Gastroesophageal sphincter (tissue), 4 donors: ENCODE results near the gene HIVEP3. TPM values are rescaled to one million over a fixed set of nuclear protein-coding genes. Genes with fewer than 3 reads are reported as not detected.

ENCODE experiments used
- ATAC-seq: fragments of 150-250 bp; one replicate; pipeline ENCODE4 v1.9.1; 2016; ENCODE audit warnings: mild to moderate bottlenecking, moderate library complexity
- H3K27ac ChIP-seq, 4 donors: fragments of 200-600 bp; sonication (generic) in 3 of 4; 1 replicate in 3 of 4; 2 replicates in 1 of 4; pipeline ENCODE4 v1.5.1; 2016 to 2019
- H3K27me3 ChIP-seq: fragments of 200-600 bp; sonication (generic); one replicate; pipeline ENCODE4 v1.5.1; 2019
- H3K36me3 ChIP-seq, 2 donors: fragments of 200-600 bp; sonication (generic); one replicate each; pipeline ENCODE4 v1.5.1; 2019; ENCODE audit warnings: control low read depth in 1 of 2
- H3K4me1 ChIP-seq, 3 donors: fragments of 200-600 bp; sonication (generic); 1 replicate in 2 of 3; 2 replicates in 1 of 3; pipeline ENCODE4 v1.5.1; 2016 to 2019; ENCODE audit warnings: control low read depth in 2 of 3
- H3K4me3 ChIP-seq, 2 donors: fragments of 200-600 bp; sonication (generic); one replicate each; pipeline ENCODE4 v1.5.1; 2019; ENCODE audit warnings: mild to moderate bottlenecking in 1 of 2, moderate library complexity in 1 of 2
- H3K9me3 ChIP-seq, 3 donors: fragments of 200-600 bp; sonication (generic); one replicate each; pipeline ENCODE4 v1.5.1; 2017 to 2019; ENCODE audit warnings: control low read depth in 2 of 3
- EP300 ChIP-seq: sonication (generic); formaldehyde crosslinking; IDR thresholded peaks from one replicate; pipeline ENCODE4 v1.6.1; 2017; ENCODE audit warnings: antibody characterized with exemption, mild to moderate bottlenecking
- POLR2A ChIP-seq, 2 donors: fragments of 450-650 bp; IDR thresholded peaks; one replicate each; pipeline ENCODE4 v1.6.1; 2017; ENCODE audit warnings: antibody characterized with exemption in 2 of 2, mild to moderate bottlenecking in 2 of 2, moderate library complexity in 1 of 2
- POLR2AphosphoS5 ChIP-seq: sonication (generic); formaldehyde crosslinking; IDR thresholded peaks from one replicate; pipeline ENCODE4 v1.6.1; 2017; ENCODE audit warnings: antibody characterized with exemption
- WGBS, 2 donors: methylation state at CpG; one replicate each; pipeline ENCODE4 v1.1.5; 2018; ENCODE audit warnings: low coverage in 1 of 2; 5-methylcytosine and 5-hydroxymethylcytosine counted together
- total RNA-seq, 4 donors: library from RNA; depleted of rRNA; stranded (reverse); fragments of >200 nt; gene quantifications; one replicate each; pipeline ENCODE4 v1.1.0, GENCODE V29; 2016
- TF ChIP-seq, protein P1 (sequence below), 4 experiments: fragments of 200-600 bp in 2 of 4; fragments of 450-650 bp in 2 of 4; sonication (generic) in 1 of 4; IDR thresholded peaks; one replicate each; pipeline ENCODE4 v1.5.1; 2017 to 2019; ENCODE audit warnings: antibody characterized with exemption in 4 of 4, mild to moderate bottlenecking in 2 of 4, moderate library complexity in 2 of 4

HIVEP3 gene
- total RNA-seq, 4 donors from 2014 or later, result 1.9 to 3.8 (median 2.8) TPM

DNA sequence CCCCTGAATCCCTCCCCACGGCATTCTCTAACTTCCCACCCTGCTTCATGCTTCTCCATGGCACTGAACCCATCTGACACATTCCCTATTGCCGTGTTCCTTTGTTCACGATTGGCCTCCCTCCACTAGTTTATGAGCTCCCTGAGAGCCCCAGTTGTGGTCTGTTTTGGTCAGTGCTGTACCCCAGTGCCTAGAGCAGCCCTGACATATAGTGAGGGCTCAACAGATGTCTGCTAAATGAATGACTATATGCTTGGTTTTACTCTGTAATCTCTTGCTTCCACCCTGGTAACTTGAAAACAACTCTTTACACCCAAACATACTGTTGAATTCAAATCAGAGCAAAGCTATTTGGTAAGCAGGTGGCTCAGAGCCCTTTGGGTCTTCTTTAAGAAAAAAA, 263.1 kb downstream of the HIVEP3 start:
- TF ChIP-seq POLR2AphosphoS5, result no peak
- no peak for TF ChIP-seq EP300
- TF ChIP-seq POLR2A (IDR thresholded peaks at IDR 0.05), result no peak
- TF ChIP-seq, protein P1, sequence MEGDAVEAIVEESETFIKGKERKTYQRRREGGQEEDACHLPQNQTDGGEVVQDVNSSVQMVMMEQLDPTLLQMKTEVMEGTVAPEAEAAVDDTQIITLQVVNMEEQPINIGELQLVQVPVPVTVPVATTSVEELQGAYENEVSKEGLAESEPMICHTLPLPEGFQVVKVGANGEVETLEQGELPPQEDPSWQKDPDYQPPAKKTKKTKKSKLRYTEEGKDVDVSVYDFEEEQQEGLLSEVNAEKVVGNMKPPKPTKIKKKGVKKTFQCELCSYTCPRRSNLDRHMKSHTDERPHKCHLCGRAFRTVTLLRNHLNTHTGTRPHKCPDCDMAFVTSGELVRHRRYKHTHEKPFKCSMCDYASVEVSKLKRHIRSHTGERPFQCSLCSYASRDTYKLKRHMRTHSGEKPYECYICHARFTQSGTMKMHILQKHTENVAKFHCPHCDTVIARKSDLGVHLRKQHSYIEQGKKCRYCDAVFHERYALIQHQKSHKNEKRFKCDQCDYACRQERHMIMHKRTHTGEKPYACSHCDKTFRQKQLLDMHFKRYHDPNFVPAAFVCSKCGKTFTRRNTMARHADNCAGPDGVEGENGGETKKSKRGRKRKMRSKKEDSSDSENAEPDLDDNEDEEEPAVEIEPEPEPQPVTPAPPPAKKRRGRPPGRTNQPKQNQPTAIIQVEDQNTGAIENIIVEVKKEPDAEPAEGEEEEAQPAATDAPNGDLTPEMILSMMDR (IDR thresholded peaks at IDR 0.05), result no peak
- H3K27ac ChIP-seq, result no peak overlapping the region
- peaks cover 0 to 2% (median under 1%) of the 10 kb centered on the region in 3 donors for H3K4me1 ChIP-seq
- H3K36me3 ChIP-seq, result no peaks in the 10 kb centered on the region
- no peaks in the 10 kb centered on the region for H3K27me3 ChIP-seq
- no peak for ATAC-seq
- H3K4me3 ChIP-seq, result no peak overlapping the region
- WGBS, 2 donors, result 97 to 100% methylated on average over 2 to 3 of the region's 3 CpGs
- H3K9me3 ChIP-seq, result no peaks in the 10 kb centered on the region

DNA sequence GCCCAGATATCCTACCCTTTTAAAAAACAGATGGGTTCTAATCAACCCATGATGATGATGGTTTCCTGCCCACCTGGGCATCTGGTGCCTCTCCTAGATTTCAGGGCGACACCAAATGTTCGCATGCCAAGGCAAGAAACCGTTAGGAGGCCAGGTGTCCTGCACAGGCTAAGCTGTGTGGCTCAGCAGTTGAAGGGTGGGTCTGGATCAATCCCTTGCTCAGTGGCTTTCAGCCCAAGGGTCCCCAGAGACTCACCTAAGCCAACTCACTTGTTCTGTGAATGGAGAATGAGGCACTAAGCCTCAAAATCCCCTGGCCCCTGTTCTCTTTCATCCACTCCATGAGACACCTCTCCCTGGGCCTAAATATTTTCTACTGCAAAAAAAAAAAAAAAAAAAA, 265.1 kb downstream of the HIVEP3 start:
- TF ChIP-seq, protein P1 (IDR thresholded peaks at IDR 0.05), result no peak
- TF ChIP-seq EP300, result no peak
- no peak for TF ChIP-seq POLR2AphosphoS5
- TF ChIP-seq POLR2A (IDR thresholded peaks at IDR 0.05), result no peak
- Histone ChIP-seq H3K27ac (no peak overlapping the region), H3K27me3 (no peaks in the 10 kb centered on the region), H3K4me1 (peaks cover 0 to 6% (median 0%) of the 10 kb centered on the region in 3 donors), H3K4me3 (no peak overlapping the region), H3K36me3 (no peaks in the 10 kb centered on the region), H3K9me3 (no peaks in the 10 kb centered on the region)
- ATAC-seq, result no peak
- 89% methylated on average over 3 of the region's 3 CpGs; no CpG with 5 or more reads in 1 of the 2 donors for WGBS, 2 donors

DNA sequence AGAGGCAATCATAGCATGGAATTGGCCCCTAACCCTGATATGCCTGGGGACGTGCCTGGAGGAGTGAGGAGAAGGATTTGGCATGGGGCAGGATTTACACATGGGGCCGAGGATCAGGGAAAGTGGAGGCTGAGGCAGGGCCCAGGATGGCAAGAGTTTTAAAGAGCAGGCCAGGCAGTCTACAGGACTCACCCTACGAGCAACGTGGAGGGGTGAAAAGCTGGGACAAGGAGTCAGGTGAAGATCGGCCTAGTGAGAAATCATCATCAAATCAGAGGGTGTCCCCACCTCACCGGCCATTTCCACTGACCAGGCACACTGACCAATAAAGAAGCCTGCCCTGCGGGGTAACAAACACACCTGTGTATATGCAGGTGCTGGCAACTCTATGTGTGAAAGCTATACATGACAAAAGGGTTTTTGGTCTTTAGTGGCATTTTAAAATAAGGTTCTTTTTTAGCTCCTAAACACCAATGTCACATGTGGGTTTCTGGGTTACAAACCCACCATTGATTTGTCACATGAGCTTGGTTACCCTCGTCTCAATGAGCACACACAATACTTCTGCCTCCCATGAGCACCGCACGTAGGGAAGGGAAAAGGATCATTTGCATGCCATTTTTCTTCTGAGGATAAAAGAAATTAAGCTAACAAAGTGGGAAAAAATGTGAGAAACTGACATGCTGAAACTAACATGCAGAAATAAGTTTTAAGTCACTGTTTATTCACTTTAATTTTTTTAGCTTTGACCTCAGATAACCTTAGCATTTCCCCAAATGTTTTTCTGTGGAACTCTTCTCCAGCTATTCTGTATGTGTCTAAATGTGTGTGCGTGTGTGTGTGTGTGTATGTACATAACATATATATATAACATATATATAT, 266.1 kb downstream of the HIVEP3 start:
- WGBS, 2 donors, result 87 to 95% methylated on average over 6 to 8 of the region's 11 CpGs
- TF ChIP-seq, protein P1 (IDR thresholded peaks at IDR 0.05), result no peak
- no peak for TF ChIP-seq EP300
- TF ChIP-seq POLR2AphosphoS5, result no peak
- TF ChIP-seq POLR2A (IDR thresholded peaks at IDR 0.05), result no peak
- no peaks in the 10 kb centered on the region for H3K9me3 ChIP-seq
- no peak overlapping the region for H3K4me3 ChIP-seq
- H3K27me3 ChIP-seq, result peaks cover 4% of the 10 kb centered on the region
- H3K36me3 ChIP-seq, result no peaks in the 10 kb centered on the region
- ATAC-seq, result no peak
- peaks cover 0 to 6% (median 0%) of the 10 kb centered on the region in 3 donors for H3K4me1 ChIP-seq
- no peak overlapping the region for H3K27ac ChIP-seq

DNA sequence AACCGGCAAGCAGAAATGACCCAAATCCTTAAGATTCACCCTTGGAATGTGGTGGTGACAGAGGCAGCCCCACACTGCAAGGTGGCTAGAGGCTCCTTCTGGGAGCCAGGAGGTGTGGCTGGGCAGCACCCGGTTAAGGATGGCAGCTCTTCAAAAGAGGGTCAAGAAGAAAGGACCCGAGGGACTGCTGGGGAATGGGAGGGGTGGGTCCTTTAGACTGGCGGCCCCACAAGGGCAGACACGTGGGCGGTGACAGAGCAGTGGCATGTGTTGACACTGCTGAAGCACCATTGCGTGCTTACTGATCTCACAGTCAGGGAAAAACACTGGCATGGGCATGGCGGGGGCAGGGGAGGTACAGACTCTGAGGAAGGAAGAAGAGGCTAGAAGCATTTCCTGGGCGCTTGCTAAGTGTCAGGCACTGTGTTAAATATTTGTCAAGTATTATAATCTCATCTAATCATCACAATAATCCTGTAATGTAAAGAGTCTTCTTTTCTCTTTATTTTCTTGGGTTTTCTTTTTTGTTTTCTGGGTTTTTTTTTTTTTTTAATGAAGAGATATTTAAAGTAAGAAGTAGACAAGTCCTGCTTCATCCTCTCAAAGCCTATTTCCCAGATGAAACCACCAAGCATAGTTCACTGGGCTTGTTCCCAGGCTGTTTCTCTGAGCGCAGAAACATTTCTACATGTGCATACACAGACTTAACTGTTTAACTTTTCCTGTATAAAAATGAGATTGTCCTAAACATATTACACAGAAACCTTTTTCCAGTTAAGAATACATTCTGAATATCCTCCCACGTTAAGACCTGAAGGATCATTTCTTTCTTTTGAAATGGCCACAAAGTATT, 268.5 kb downstream of the HIVEP3 start:
- Histone ChIP-seq H3K27ac (no peak overlapping the region), H3K4me1 (peaks cover 0 to 6% (median 0%) of the 10 kb centered on the region in 3 donors), H3K4me3 (no peak overlapping the region), H3K36me3 (no peaks in the 10 kb centered on the region), H3K27me3 (peaks cover 4% of the 10 kb centered on the region), H3K9me3 (no peaks in the 10 kb centered on the region)
- TF ChIP-seq, protein P1 (IDR thresholded peaks at IDR 0.05), result no peak
- TF ChIP-seq EP300 (no peak), POLR2AphosphoS5 (no peak), POLR2A (IDR thresholded peaks at IDR 0.05) (no peak)
- ATAC-seq, result no peak
- 29 to 49% methylated on average over 9 to 11 of the region's 11 CpGs for whole genome bisulfite sequencing, 2 donors
